ENCODE measurements around the gene CACNA1H. TPM values are rescaled to one million over a fixed set of nuclear protein-coding genes. Genes with fewer than 3 reads are reported as not detected.

CACNA1H gene
- total and polyA plus RNA-seq, 12 donors: 1.7 to 8.7 (median 2.5) TPM

- TF ChIP-seq CTCF (IDR thresholded peaks at IDR 0.05): no peak
- H3K4me3 ChIP-seq: no peak overlapping the region
- H3K9me3 ChIP-seq: no peaks in the 10 kb centered on the region
- ATAC-seq (no peak), DNase-seq (no peak)
- WGBS, 2 donors: 77 to 86% methylated on average over 12 of the region's 12 CpGs
- no peaks in the 10 kb centered on the region for H3K36me3 ChIP-seq
- peaks cover 0 to 31% (median 20%) of the 10 kb centered on the region in 7 donors for H3K27me3 ChIP-seq
- no peak overlapping the region for H3K27ac ChIP-seq
- H3K4me1 ChIP-seq: peaks cover 0 to 16% (median 7%) of the 10 kb centered on the region in 9 donors
- intact Hi-C loops (cut with DNase I): no loop called here
Observed at GRCh38 chr16:1165511-1165910, 12.6 kb downstream of the CACNA1H start.

- intact Hi-C loops (cut with DNase I): no loop called here
- Histone ChIP-seq H3K27ac (no peak overlapping the region), H3K9me3 (no peaks in the 10 kb centered on the region), H3K4me1 (peaks cover 0 to 7% (median 0%) of the 10 kb centered on the region in 9 donors), H3K4me3 (no peak overlapping the region), H3K36me3 (no peaks in the 10 kb centered on the region), H3K27me3 (peaks cover 0 to 35% (median 28%) of the 10 kb centered on the region in 7 donors)
- TF ChIP-seq CTCF (IDR thresholded peaks at IDR 0.05): no peak
- DNase-seq (no peak), ATAC-seq (no peak)
- 69 to 76% methylated on average over 52 of the region's 52 CpGs for WGBS, 2 donors
Observed at GRCh38 chr16:1167276-1168107, 14.6 kb downstream of the CACNA1H start.

GRCh38 chr16:1168837-1169236, 15.9 kb downstream of the CACNA1H start:
- ATAC-seq (no peak), DNase-seq (no peak)
- no peak overlapping the region for H3K4me3 ChIP-seq
- peaks cover 0 to 36% (median 23%) of the 10 kb centered on the region in 7 donors for H3K27me3 ChIP-seq
- H3K4me1 ChIP-seq: peaks cover 0 to 7% (median 0%) of the 10 kb centered on the region in 9 donors
- 79 to 84% methylated on average over 18 of the region's 18 CpGs for WGBS, 2 donors
- H3K36me3 ChIP-seq: no peaks in the 10 kb centered on the region
- TF ChIP-seq CTCF (IDR thresholded peaks at IDR 0.05): no peak
- intact Hi-C loops (cut with DNase I): no loop called here
- H3K27ac ChIP-seq: no peak overlapping the region
- H3K9me3 ChIP-seq: no peaks in the 10 kb centered on the region

- H3K9me3 ChIP-seq: no peaks in the 10 kb centered on the region
- peak in 7 of 8 donors; percentile 18 to 72 (median 44) for ATAC-seq
- peak overlapping the region in 6 of 10 donors; percentile 1 to 56 (median 28) for H3K27ac ChIP-seq
- no peak for TF ChIP-seq CTCF (IDR thresholded peaks at IDR 0.05)
- intact Hi-C loops (cut with DNase I): no loop called here
- peak in 1 of 2 donors; percentile 57 for DNase-seq
- no peaks in the 10 kb centered on the region for H3K36me3 ChIP-seq
- peaks cover 0 to 36% (median 23%) of the 10 kb centered on the region in 7 donors for H3K27me3 ChIP-seq
- 54 to 55% methylated on average over 45 of the region's 45 CpGs for WGBS, 2 donors
- H3K4me3 ChIP-seq: no peak overlapping the region
- H3K4me1 ChIP-seq: peaks cover 0 to 7% (median 0%) of the 10 kb centered on the region in 9 donors
Observed at GRCh38 chr16:1169285-1170075, 16.6 kb downstream of the CACNA1H start.
